Endothelial cell of umbilical vein (primary cell): ENCODE results near the gene PCDH18. TPM values are rescaled to one million over a fixed set of nuclear protein-coding genes. Genes with fewer than 3 reads are reported as not detected.

ENCODE experiments used
- BruUV-seq: library from RNA; stranded (reverse); fragments of 400-500 nt; replicated peaks from 2 replicates; lab custom pipeline; 2021; lab: Mats Ljungman, UMichigan
- CTCF ChIA-PET: fragments of 300-600, 350-600 bp; sonication (Branson Sonifier 250); formaldehyde crosslinking; loops from one replicate; lab custom pipeline; 2021; ENCODE audit warnings: antibody characterized with exemption, inconsistent platforms; lab: Charles Lee
- POLR2A ChIA-PET: fragments of 300-600, 350-600 bp; sonication (Branson Sonifier 250); formaldehyde crosslinking; loops from one replicate; lab custom pipeline; 2021; ENCODE audit warnings: antibody characterized with exemption, inconsistent platforms; lab: Charles Lee
- DNase-seq: peaks from one replicate; pipeline ENCODE4 v3.0.0-alpha.2; 2011; ENCODE audit warnings: low read depth, low spot score
- FAIRE-seq: peaks from 2 replicates; lab custom pipeline; 2011; peaks lifted over from hg19 to GRCh38; lab: Jason Lieb, UNC
- H2AFZ ChIP-seq: 2 replicates; pipeline ENCODE4 v1.6.0; 2012; ENCODE audit warnings: low read depth, low read length, control low read depth, inconsistent platforms
- H3K27ac ChIP-seq: 2 replicates; pipeline ENCODE4 v1.5.1; 2011; ENCODE audit warnings: low read depth, mild to moderate bottlenecking, control low read depth, low read length, moderate library complexity; ENCODE audit not compliant: insufficient read depth
- H3K27me3 ChIP-seq, 2 experiments: 2 replicates each; pipeline versions ENCODE4 v1.6.0 to v1.6.1; 2011; ENCODE audit warnings: low read length in 2 of 2, mixed read lengths in 1 of 2; ENCODE audit not compliant: control insufficient read depth in 2 of 2, insufficient read depth in 2 of 2
- H3K36me3 ChIP-seq, 2 experiments: 2 replicates in 1 of 2; 3 replicates in 1 of 2; pipeline ENCODE4 v1.5.1; 2011; ENCODE audit warnings: low read length in 2 of 2, mild to moderate bottlenecking in 1 of 2, moderate library complexity in 1 of 2; ENCODE audit not compliant: control insufficient read depth in 2 of 2, insufficient read depth in 2 of 2; ENCODE audit errors: extremely low read depth in 1 of 2
- H3K4me1 ChIP-seq: 3 replicates; pipeline ENCODE4 v1.5.1; 2011; ENCODE audit warnings: mild to moderate bottlenecking, low read length; ENCODE audit not compliant: control insufficient read depth, insufficient read depth; ENCODE audit errors: extremely low read depth
- H3K4me2 ChIP-seq: 2 replicates; pipeline ENCODE4 v1.6.1; 2011; ENCODE audit warnings: low read length, control low read depth, mixed read lengths; ENCODE audit not compliant: insufficient read depth
- H3K4me3 ChIP-seq, 3 experiments: fragments of 200-600 bp in 1 of 3; sonication (generic), shearing (Covaris generic) in 1 of 3; replicated peaks in 1 of 3; 2 replicates each; pipeline ENCODE4 v1.5.1; 2011 to 2016; ENCODE audit warnings: control low read depth in 3 of 3, low read length in 3 of 3, mild to moderate bottlenecking in 2 of 3, inconsistent platforms in 1 of 3, low read depth in 1 of 3, moderate library complexity in 1 of 3; ENCODE audit not compliant: insufficient read depth in 1 of 3
- H3K79me2 ChIP-seq: 2 replicates; pipeline ENCODE4 v1.6.0; 2012; ENCODE audit warnings: low read length, inconsistent platforms; ENCODE audit not compliant: control insufficient read depth, insufficient read depth
- H3K9ac ChIP-seq: replicated peaks from 2 replicates; pipeline ENCODE3; 2011; ENCODE audit warnings: low read length, control low read depth; ENCODE audit not compliant: insufficient read depth; ENCODE audit errors: extremely low read depth
- H3K9me1 ChIP-seq: replicated peaks from 3 replicates; pipeline ENCODE4 v1.6.0; 2011; ENCODE audit warnings: mild to moderate bottlenecking, low read length; ENCODE audit not compliant: control insufficient read depth, insufficient read depth; ENCODE audit errors: extremely low read depth
- H3K9me3 ChIP-seq: replicated peaks from 2 replicates; pipeline ENCODE4 v1.5.1; 2012; ENCODE audit warnings: low read length, inconsistent platforms; ENCODE audit not compliant: control insufficient read depth, insufficient read depth
- H4K20me1 ChIP-seq: replicated peaks from 2 replicates; pipeline ENCODE3; 2011; ENCODE audit warnings: mild to moderate bottlenecking, low read length; ENCODE audit not compliant: control insufficient read depth, insufficient read depth; ENCODE audit errors: extremely low read depth
- CTCF ChIP-seq, 2 donors: IDR thresholded peaks; 1 replicate in 1 of 2; 2 replicates in 1 of 2; pipeline ENCODE4 v1.5.1; 2011; ENCODE audit warnings: low read length in 2 of 2, mild to moderate bottlenecking in 2 of 2, moderate library complexity in 2 of 2, control low read depth in 1 of 2, inconsistent platforms in 1 of 2, low read depth in 1 of 2; ENCODE audit not compliant: insufficient read depth in 1 of 2; ENCODE audit errors: extremely low read depth in 1 of 2
- EZH2 ChIP-seq: IDR thresholded peaks from 2 replicates; pipeline ENCODE4 v1.6.1; 2012; ENCODE audit warnings: borderline replicate concordance, low read depth, mild to moderate bottlenecking, moderate library complexity, low read length, inconsistent platforms; ENCODE audit not compliant: severe bottlenecking
- FOS ChIP-seq: IDR thresholded peaks from 2 replicates; pipeline ENCODE4 v1.6.1; 2011; ENCODE audit warnings: mild to moderate bottlenecking, low read length, moderate library complexity, borderline replicate concordance; ENCODE audit not compliant: insufficient read depth
- GATA2 ChIP-seq: IDR thresholded peaks from 2 replicates; pipeline ENCODE4 v1.7.0; 2011; ENCODE audit warnings: low read depth, mild to moderate bottlenecking, moderate library complexity, mixed read lengths, low read length; ENCODE audit not compliant: insufficient read length, insufficient read depth
- JUN ChIP-seq: IDR thresholded peaks from 2 replicates; pipeline ENCODE4 v1.6.1; 2011; ENCODE audit warnings: borderline replicate concordance, low read depth; ENCODE audit not compliant: insufficient read length, insufficient read depth
- MAX ChIP-seq: IDR thresholded peaks from 2 replicates; pipeline ENCODE4 v1.6.1; 2011; ENCODE audit not compliant: insufficient read depth, insufficient read length
- MYC ChIP-seq: IDR thresholded peaks from one replicate; pipeline ENCODE4 v1.6.1; 2011; ENCODE audit warnings: mild to moderate bottlenecking, low read depth, low read length
- POLR2A ChIP-seq: IDR thresholded peaks from 2 replicates; pipeline ENCODE4 v1.6.1; 2012; ENCODE audit warnings: low read depth, mild to moderate bottlenecking, control low read depth, low read length
- POLR2AphosphoS5 ChIP-seq: IDR thresholded peaks from 2 replicates; pipeline ENCODE4 v1.6.1; 2012; ENCODE audit warnings: low read depth, mild to moderate bottlenecking, control low read depth, low read length, moderate library complexity; ENCODE audit not compliant: insufficient read depth
- dilution Hi-C: fragments of 300-500 bp; cut with MboI; formaldehyde crosslinking; loops from one replicate; pipeline ENCODE4 v1.15.0; 2019; ENCODE audit warnings: low sequenced_read_pairs; ENCODE audit not compliant: extremely low pct_ligation_motif_present
- intact Hi-C: fragments of 100-400 bp; cut with micrococcal nuclease; formaldehyde crosslinking; loops from one replicate; pipeline ENCODE4 v1.10.0; 2022
- polyA plus RNA-seq, 4 experiments: library from polyadenylated mRNA; depleted of rRNA in 3 of 4; stranded (reverse) in 3 of 4; unstranded in 1 of 4; fragments of >200 nt; gene quantifications; 2 replicates each; pipeline versions ENCODE4 v1.2.1 to v1.2.3, GENCODE V29; 2011 to 2012; ENCODE audit warnings: missing spikeins in 1 of 4
- total RNA-seq: library from RNA; stranded (reverse); gene quantifications from 2 replicates; pipeline ENCODE4 v1.2.3, GENCODE V29; 2021

PCDH18 gene
- total and polyA plus RNA-seq, 2 donors (not counting 3 experiments of a cell fraction or from before 2014, with no cell fraction given), result 1.5 to 2.2 TPM

- Histone ChIP-seq H3K27ac (no peak overlapping the region), H3K9ac (no peak overlapping the region), H3K9me3 (no peaks in the 10 kb centered on the region), H3K4me3 (no peak overlapping the region), H3K27me3 (no peaks in the 10 kb centered on the region), H3K9me1 (no peaks in the 10 kb centered on the region), H3K4me1 (peaks cover 6% of the 10 kb centered on the region), H4K20me1 (no peaks in the 10 kb centered on the region), H3K36me3 (no peaks in the 10 kb centered on the region), H2AFZ (no peak overlapping the region), H3K79me2 (no peaks in the 10 kb centered on the region), H3K4me2 (no peak overlapping the region)
- ChIA-PET POLR2A (no interaction called here), CTCF (no interaction called here)
- dilution Hi-C loops (no loop called here), intact Hi-C loops (loop anchor here (10.0 kb wide), 1 partner anchor 328 kb away; no protein-coding TSS in a partner anchor)
- TF ChIP-seq EZH2 (no peak), POLR2A (no peak), FOS (no peak), MYC (no peak), MAX (no peak), CTCF (IDR thresholded peaks at IDR 0.05; ENCODE audit: extremely low read depth in 1 of 2, insufficient read depth in 1 of 2, low read depth in 1 of 2, low read length in 2 of 2) (no peak), POLR2AphosphoS5 (no peak), GATA2 (no peak), JUN (no peak)
- BruUV-seq, result no TSS peak
- DNase-seq, result no peak
- FAIRE-seq, result no peak
Measured at GRCh38 chr4:137536789-137537561, 4.7 kb upstream of the PCDH18 start.
